HG02623 (cell line): Measurements from ENCODE around the gene CHORDC1.
"Not testable (repeated sequence)": the region's sequence is repeated elsewhere in the genome, so short reads cannot be mapped to it uniquely, and the experiment has no call there.

Experiments
- ATAC-seq: cut with Tn5 transposase; IDR thresholded peaks from one replicate; pipeline ENCODE4 v1.9.1; 2021; ENCODE audit warnings: moderate library complexity; ENCODE audit not compliant: unreplicated experiment

CHORDC1 gene

DNA sequence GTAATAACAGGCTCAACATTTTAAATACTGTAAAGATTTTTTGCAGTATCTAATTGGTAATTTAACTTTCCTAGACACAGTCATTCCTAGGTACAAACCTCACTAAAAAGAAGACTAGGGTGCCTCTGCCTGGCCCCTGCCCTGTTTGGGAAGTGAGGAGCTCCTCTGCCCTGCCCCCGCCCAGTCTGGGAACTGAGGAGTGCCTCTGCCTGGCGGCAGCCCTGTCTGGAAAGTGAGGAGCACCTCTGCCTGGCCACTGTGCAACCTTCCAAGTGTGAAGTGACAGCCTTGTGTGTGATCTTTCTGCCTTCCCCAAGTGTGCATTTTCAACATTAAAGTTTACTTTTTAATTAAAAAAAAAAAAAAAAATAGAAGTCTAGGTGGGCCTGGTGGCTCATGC lies 4.2 kb downstream of the CHORDC1 start:
- ATAC-seq: no peak

DNA sequence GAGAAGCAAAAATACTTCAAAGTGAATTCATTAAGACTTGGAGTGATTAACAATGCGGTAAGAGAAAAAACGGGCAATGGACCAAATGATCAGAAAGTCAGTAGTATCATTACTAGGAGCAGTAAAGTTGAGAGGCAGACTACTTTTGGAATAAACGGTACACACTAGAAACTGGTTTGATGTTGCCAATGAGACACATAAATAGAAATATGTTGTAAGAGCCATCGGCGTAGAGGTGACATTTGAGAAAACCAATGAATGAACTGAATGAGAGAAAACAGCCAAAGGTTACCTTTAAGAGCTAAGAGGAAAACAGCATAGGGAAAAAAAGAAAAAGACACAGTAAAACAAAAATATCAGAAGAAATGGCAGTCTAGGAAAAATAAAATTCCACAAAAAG lies 6.2 kb downstream of the CHORDC1 start:
- ATAC-seq: no peak

DNA sequence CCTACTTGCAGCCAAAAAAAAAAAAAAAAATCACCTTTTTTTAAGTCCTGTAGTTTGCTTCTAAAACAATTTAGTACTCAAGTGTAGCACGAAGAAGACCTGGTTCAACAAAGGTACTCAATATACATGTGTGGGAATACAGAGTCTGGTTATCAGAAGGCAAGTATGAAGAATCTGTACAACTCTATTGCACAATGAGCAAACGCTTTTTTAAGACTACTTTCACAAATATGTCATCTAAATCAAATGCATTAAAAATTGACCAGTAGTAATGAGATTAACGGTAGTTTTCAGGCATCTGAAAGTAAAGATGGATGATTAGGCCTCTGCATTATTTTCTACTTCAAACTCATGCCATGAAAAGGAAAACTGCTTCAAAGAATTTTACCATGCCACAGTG lies 9.5 kb downstream of the CHORDC1 start:
- ATAC-seq: no peak

DNA sequence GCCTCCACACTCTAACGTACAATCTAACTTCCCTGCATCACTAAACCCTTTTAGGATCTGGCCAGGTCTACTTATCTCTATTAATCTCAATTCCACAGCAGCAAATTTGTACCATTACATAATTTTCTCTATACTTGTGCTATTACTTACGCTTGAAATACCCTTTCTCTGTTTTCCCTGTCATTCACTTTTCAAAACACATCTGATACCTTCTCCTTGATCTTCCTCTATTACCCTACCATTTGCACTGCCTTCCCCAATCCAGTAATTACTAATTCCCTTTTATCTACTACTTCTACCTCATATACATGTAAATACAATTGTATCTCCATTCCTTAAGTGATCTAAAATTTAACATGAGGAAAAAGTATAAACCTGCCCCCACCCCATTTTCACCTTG lies 14.0 kb downstream of the CHORDC1 start:
- no peak for ATAC-seq

DNA sequence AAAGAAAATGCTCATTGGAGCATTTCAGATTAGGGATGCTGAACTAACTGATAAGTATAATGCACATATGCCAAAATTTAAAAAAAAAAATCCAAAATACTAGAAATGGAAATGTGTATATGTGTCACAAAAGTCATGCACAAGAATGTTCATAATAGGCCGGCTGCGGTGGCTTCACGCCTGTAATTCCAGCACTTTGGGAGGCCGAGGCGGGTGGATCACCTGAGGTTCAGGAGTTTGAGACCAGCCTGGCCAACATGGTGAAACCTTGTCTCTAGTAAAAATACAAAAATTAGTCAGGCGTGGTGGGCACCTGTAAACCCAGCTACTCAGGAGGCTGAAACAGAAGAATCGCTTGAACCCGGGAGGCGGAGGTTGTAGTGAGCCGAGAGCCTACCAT lies 14.9 kb downstream of the CHORDC1 start:
- not testable (repeated sequence) for ATAC-seq

DNA sequence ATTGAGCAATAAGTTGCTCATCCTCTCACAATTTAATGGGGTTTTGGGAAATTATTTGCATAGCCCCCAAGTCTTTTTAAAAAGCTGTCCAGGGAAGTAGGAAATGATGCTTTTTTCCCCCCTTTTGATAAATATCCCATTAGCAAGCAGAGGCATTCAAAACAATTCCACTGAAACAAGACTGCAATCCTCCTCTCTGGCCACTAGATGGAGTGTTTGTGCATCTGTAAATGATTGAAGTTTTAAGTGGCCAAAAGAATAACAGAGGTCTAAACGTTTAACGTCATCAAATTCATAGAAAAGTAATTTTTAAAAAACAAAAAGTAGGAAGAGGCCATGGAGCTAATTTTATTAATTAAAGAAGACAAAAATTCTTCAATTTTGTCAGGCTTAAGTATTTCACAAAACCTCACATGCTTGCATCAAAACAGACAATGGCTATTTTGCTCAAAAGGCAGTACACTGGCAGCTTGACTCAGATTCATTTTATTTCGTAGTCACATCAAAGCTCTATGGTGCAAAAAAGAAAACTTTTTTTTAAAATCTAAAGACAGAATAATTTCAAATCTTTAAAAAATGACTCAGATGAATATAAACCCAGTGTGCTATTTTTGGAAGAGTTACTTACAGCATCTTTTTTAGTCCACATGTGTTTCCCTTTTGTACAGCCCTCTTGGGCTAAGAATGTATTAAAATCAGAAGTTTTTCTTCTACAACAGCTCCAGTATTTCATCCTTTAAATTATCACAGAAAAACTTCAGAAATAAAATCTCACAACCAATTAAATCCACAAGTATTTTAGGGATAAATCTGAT lies 17.8 kb downstream of the CHORDC1 start:
- peak; percentile 90 for ATAC-seq

DNA sequence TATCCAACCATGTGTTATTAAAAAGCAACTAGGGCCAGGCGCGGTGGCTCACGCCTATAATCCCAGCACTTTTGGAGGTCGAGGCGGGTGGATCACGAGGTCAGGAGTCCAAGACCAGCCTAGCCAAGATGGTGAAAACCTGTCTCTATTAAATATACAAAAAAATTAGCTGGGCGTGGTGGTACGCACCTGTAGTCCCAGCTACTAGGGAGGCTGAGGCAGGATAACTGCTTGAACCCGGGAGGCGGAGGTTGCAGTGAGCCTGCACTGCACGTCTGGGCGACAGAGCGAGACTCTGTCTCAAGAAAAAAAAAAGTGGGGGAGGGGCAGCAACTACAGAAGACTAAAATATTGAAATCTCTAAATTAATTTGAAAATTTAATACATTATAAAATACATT lies 18.4 kb downstream of the CHORDC1 start:
- no peak for ATAC-seq

DNA sequence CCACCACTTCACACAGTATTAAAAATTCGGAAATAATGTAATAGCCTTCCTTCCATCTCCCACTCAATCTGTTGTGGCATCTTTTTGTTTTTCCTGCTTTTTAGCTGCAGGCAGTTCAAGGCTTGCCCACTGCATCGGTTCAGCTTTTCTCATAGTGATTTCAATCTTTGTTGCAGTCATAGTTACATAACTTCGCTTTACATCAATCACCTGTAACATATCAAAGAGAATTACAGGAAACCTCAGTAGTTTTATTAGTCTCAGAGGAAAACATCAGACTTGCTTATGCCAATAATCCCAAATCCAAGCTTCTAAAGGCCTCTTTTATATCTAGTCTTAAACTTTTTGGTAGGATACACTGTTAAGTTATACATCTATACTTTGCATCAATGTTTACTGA lies 20.5 kb downstream of the CHORDC1 start:
- ATAC-seq: no peak

DNA sequence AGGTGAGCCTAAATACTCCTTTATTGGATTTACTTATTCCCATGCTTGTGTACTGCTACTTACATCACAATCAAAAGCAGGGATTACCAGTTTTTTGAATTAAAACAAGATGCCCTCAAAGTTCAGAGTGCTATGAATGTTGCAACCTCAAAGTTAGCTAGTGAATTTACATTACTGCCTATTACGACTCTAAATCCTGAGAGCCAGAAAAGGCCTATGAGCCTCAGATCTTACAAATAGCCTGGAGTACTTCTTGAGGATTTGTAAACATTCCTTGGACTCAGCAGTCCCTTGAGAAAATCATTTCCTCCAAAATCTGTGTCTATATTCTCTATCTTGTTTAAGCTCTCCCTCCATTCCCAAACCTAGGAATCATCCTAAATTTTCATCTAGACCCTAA lies 25.5 kb downstream of the CHORDC1 start:
- no peak for ATAC-seq

DNA sequence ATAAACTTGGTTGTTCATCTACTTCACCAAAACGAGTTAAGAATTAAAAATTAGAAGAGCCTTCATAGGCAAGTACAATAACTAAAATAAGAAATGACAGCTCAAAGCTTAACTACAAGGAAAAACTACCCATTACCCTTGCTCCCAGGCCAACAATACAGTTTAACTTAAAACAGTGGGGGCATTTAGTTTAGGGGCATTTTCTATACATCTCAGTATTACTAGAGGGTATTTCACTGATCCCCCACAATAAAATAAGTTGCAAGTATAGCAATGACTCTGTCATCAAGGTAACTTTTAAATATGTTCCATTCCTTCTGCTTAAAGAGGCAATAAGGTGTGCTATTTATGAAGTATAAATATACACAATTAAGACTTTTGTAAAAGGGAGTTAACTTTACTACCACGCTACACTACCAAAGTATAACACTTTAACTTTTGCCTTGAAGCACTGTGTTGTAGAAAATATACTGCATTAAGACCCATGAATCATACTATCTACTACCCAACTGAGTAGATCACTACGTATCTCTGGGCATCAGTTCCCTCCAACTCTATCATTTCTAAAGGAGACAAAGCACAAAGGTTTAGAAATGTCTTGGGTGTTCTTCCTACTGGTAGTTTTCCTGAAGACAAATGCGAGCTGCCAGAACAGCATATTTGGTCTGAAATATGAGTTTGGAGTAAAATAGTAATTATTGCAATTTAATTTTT lies 29.8 kb downstream of the CHORDC1 start:
- peak; percentile 39 for ATAC-seq

DNA sequence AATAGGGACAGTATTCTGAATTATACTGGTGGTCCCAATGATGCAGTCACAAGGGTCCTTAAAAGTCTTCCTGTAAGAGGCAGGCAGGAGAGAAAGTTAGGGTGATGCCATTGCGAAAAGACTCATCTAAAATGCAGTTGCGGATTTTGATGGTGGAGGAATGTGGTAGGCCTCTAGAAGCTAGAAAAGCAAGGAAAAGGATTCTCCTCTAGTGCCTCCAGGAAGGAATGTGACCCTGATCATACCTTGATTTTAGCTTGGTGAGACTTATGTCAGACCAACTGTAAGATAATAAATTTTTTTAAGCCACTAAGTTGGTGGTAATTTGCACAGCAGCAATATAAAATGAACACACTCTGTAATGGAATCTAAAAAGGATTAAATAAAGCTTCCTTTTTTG lies 33.8 kb downstream of the CHORDC1 start:
- ATAC-seq: no peak

DNA sequence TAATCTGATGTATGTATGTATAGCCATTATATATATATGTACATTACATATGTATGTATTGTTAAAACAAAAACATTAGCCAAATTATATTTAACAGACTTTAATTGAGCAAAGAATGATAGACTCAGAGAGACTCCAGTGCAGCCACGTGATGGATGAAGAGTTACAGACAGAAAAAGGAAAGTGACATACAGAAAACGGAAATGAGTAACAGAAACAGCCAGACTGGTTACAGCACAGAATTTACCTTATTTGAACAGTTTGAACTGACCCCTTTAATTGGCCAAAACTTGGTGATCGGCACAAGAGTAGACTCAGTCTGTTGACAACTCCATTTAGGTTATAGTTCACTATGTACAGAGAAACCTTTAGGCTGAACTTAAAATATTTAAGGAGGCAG lies 35.0 kb downstream of the CHORDC1 start:
- no peak for ATAC-seq

DNA sequence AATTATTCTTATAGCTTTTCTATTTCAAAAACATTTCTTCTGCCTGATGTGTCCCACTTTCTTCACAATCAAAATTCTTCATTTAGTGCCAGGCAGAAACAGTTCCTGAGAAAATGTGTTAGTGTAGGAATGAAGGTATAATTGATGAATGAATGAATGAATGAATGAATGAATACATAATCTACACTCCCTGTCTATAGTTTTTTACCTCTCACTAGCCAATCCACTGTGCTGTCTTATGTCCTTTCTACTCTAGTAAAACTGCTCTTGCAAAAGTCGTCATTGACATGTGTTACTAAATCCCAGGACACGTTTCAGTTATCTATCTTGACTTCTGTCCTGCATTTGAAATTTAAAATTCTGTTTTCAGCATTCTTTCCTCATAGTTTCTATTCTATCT lies 42.9 kb downstream of the CHORDC1 start:
- ATAC-seq: no peak

DNA sequence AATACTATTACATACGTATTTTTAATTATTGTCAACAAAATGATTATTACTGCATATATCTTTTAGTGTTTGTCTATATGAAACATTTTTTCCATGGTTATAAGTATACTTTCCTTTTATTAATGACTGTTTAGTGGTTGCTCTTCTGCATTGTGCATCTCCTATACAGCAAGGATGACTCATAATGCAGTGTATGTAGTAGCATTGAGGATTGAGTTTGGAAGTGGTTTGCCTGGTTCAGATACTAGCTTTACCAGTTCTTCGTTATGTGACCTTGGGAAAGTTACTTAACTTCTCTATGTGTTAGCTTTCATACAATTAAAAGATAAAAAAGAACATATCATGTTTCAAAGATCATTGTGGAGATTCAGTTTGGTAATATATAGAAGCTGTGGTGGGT lies 44.1 kb downstream of the CHORDC1 start:
- no peak for ATAC-seq

DNA sequence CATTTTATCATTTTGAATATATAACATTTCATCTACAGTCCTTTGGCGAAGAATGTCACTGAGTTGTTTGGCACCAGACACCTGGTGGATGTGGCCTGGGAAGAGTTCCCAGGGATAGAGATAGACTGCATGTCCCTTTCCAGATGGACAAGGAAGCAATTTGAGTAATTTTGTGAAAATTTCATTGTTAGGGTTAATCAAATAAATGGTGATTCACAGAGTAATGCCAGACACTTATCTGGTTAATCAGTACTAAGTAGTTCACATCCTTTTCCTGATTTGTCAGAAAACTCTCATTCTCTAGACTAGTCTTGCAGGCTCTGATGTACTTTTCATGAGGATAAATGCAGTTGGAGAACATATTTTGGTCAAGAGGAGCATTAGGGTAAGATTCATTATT lies 46.8 kb downstream of the CHORDC1 start:
- no peak for ATAC-seq

DNA sequence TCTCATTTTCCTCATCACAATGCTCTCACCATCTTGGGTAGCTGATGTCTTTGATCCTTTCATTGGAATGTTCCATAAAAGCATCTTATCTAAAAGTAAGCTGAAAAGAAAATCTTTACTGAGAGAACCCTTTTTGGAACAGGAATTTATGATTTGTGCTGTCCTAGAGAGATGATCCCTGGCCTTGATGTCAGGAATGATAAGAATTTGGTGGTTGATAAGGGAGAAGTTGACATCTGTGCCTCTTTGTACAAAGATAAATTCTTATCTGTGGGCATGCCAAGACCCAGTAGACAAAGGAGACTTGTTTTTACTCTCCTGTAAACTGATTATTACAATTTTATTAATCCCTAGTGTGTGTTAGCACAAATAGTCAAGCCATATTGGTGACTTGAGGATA lies 51.5 kb downstream of the CHORDC1 start:
- ATAC-seq: no peak

DNA sequence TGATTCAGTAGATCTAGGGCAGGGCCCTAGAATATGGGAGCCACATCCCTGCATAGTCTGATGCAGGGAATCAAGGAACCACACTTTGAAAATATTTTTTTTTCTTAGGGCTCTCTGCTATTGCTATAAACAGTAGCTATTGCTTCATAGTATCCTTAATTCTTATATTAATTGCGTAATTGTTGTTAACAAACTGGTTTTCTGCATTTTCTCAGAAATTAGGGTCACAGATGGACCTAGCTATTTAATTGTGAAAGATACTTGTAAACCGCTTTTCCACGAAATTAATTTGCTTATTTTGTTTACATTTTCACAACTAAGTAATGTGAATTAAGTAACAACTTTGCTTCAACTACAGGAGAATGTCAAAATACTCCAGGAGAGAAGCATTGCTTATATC lies 54.3 kb downstream of the CHORDC1 start:
- ATAC-seq: no peak

DNA sequence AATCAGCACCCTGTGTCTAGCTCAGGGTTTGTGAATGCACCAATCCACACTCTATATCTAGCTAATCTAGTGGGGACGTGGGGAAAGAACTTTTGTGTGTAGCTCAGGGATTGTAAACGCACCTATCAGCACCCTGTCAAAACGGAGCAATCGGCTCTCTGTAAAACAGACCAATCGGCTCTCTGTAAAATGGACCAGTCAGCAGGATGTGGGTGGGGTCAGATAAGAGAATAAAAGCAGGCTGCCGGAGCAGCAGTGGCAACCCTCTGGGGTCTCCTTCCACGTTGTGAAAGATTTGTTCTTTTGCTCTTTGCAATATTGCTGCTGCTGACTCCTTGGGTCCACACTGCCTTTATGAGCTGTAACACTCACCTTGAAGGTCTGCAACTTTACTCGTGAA lies 55.1 kb downstream of the CHORDC1 start:
- ATAC-seq: not testable (repeated sequence)

DNA sequence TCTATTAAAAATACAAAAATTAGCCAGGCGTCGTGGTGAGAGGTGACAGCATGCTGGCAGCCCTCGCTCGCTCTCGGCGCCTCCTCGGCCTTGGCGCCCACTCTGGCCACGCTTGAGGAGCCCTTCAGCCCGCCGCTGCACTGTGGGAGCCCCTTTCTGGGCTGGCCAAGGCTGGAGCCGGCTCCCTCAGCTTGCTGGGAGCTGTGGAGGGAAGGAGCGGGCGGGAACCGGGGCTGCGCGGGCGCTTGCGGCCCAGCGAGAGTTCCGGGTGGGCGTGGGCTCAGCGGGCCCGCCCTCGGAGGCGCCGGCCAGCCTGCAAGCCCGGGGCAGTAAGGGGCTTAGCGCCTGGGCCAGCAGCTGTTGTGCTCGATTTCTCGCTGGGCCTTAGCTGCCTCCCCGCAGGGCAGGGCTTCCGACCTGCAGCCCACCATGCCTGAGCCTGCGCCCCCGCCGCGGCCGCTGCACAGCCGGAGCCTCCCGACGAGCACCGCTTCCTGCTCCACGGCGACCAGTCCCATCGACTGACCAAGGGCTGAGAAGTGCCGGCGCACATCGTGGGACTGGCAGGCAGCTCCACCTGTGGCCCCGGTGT lies 55.8 kb downstream of the CHORDC1 start:
- ATAC-seq: not testable (repeated sequence)
